Effector memory CD4-positive, alpha-beta T cell (primary cell): ENCODE data around the gene AP1B1.

Source experiments
- DNase-seq, 3 donors: peaks; one replicate each; pipeline ENCODE4 v3.0.0-alpha.2; 2020
- H3K27ac ChIP-seq: 2 replicates; pipeline ENCODE4 v1.7.0; 2013; ENCODE audit warnings: mild to moderate bottlenecking, low read length, moderate library complexity; ENCODE audit not compliant: insufficient read depth, poor library complexity, severe bottlenecking
- H3K27me3 ChIP-seq: replicated peaks from 2 replicates; pipeline ENCODE4 v1.7.0; 2013; ENCODE audit warnings: mild to moderate bottlenecking, low read length; ENCODE audit not compliant: insufficient read depth, control insufficient read depth, poor library complexity, severe bottlenecking
- H3K36me3 ChIP-seq: 2 replicates; pipeline ENCODE4 v1.7.0; 2013; ENCODE audit warnings: mild to moderate bottlenecking, low read length, moderate library complexity; ENCODE audit not compliant: control insufficient read depth, insufficient read depth
- H3K4me1 ChIP-seq: 2 replicates; pipeline ENCODE4 v1.7.0; 2013; ENCODE audit warnings: low read length, mild to moderate bottlenecking; ENCODE audit not compliant: control insufficient read depth, insufficient read depth, poor library complexity, severe bottlenecking
- H3K4me3 ChIP-seq: 2 replicates; pipeline ENCODE4 v1.7.0; 2013; ENCODE audit warnings: low read length, low read depth, mild to moderate bottlenecking; ENCODE audit not compliant: insufficient read depth, poor library complexity, severe bottlenecking
- H3K9me3 ChIP-seq: 2 replicates; pipeline ENCODE4 v1.7.0; 2013; ENCODE audit warnings: mild to moderate bottlenecking, low read length, moderate library complexity; ENCODE audit not compliant: control insufficient read depth

AP1B1 gene

GRCh38 chr22:29302681-29303465 is 85.5 kb downstream of the AP1B1 start:
- Histone ChIP-seq H3K27me3 (no peaks in the 10 kb centered on the region), H3K9me3 (no peaks in the 10 kb centered on the region), H3K4me1 (peaks cover 9% of the 10 kb centered on the region), H3K36me3 (peaks cover 18% of the 10 kb centered on the region), H3K4me3 (no peak overlapping the region), H3K27ac (no peak overlapping the region)
- DNase-seq: no peak

GRCh38 chr22:29302402-29302680 is 86.0 kb downstream of the AP1B1 start:
- no peak for DNase-seq
- no peaks in the 10 kb centered on the region for H3K27me3 ChIP-seq
- peaks cover 6% of the 10 kb centered on the region for H3K4me1 ChIP-seq

GRCh38 chr22:29301716-29302401 is 86.5 kb downstream of the AP1B1 start:
- H3K4me3 ChIP-seq: no peak overlapping the region
- H3K27me3 ChIP-seq: no peaks in the 10 kb centered on the region
- H3K27ac ChIP-seq: no peak overlapping the region
- H3K4me1 ChIP-seq: peaks cover 4% of the 10 kb centered on the region
- H3K36me3 ChIP-seq: peaks cover 28% of the 10 kb centered on the region
- no peak for DNase-seq
- no peaks in the 10 kb centered on the region for H3K9me3 ChIP-seq

More at GRCh38 chr22:29302402-29302680, 86.0 kb downstream of the AP1B1 start:
- no peak overlapping the region for H3K4me3 ChIP-seq
- H3K36me3 ChIP-seq: peaks cover 23% of the 10 kb centered on the region
- H3K9me3 ChIP-seq: no peaks in the 10 kb centered on the region
- no peak overlapping the region for H3K27ac ChIP-seq

- Histone ChIP-seq H3K4me3 (no peak overlapping the region), H3K27ac (no peak overlapping the region), H3K4me1 (no peaks in the 10 kb centered on the region), H3K36me3 (peaks cover 36% of the 10 kb centered on the region), H3K9me3 (no peaks in the 10 kb centered on the region), H3K27me3 (no peaks in the 10 kb centered on the region)
- DNase-seq: no peak
Observed at GRCh38 chr22:29300807-29301601, 87.4 kb downstream of the AP1B1 start.

GRCh38 chr22:29300467-29300806 is 87.9 kb downstream of the AP1B1 start:
- no peak for DNase-seq
- no peaks in the 10 kb centered on the region for H3K27me3 ChIP-seq
- H3K27ac ChIP-seq: no peak overlapping the region
- H3K4me3 ChIP-seq: no peak overlapping the region
- no peaks in the 10 kb centered on the region for H3K9me3 ChIP-seq
- no peaks in the 10 kb centered on the region for H3K4me1 ChIP-seq
- H3K36me3 ChIP-seq: peaks cover 42% of the 10 kb centered on the region

GRCh38 chr22:29299136-29299900 is 89.1 kb downstream of the AP1B1 start:
- no peak for DNase-seq
- peaks cover 53% of the 10 kb centered on the region for H3K36me3 ChIP-seq

GRCh38 chr22:29298641-29299040 is 89.7 kb downstream of the AP1B1 start:
- Histone ChIP-seq H3K27ac (no peak overlapping the region), H3K9me3 (no peaks in the 10 kb centered on the region), H3K27me3 (no peaks in the 10 kb centered on the region), H3K4me3 (no peak overlapping the region), H3K36me3 (peaks cover 60% of the 10 kb centered on the region), H3K4me1 (no peaks in the 10 kb centered on the region)
- DNase-seq: no peak

More at GRCh38 chr22:29299136-29299900, 89.1 kb downstream of the AP1B1 start:
- Histone ChIP-seq H3K27ac (no peak overlapping the region), H3K4me3 (no peak overlapping the region), H3K27me3 (no peaks in the 10 kb centered on the region), H3K4me1 (no peaks in the 10 kb centered on the region), H3K9me3 (no peaks in the 10 kb centered on the region)

GRCh38 chr22:29292379-29292778 is 96.0 kb downstream of the AP1B1 start:
- no peak for DNase-seq
- Histone ChIP-seq H3K4me1 (no peaks in the 10 kb centered on the region), H3K27me3 (no peaks in the 10 kb centered on the region), H3K9me3 (no peaks in the 10 kb centered on the region), H3K4me3 (no peak overlapping the region), H3K36me3 (peaks cover 98% of the 10 kb centered on the region), H3K27ac (no peak overlapping the region)

- Histone ChIP-seq H3K27ac (no peak overlapping the region), H3K4me3 (no peak overlapping the region), H3K27me3 (no peaks in the 10 kb centered on the region), H3K36me3 (peaks cover 98% of the 10 kb centered on the region), H3K9me3 (no peaks in the 10 kb centered on the region), H3K4me1 (no peaks in the 10 kb centered on the region)
- no peak for DNase-seq
Observed at GRCh38 chr22:29291215-29291614, 97.2 kb downstream of the AP1B1 start.
